ENCODE measurements around the gene NME2. TPM values are rescaled to one million over a fixed set of nuclear protein-coding genes. Genes with fewer than 3 reads are reported as not detected.
A peak's percentile ranks its signal among the peaks of the same experiment; 100 is the strongest.
"Not testable (repeated sequence)": the region's sequence is repeated elsewhere in the genome, so short reads cannot be mapped to it uniquely, and the experiment has no call there.

NME2 gene
- total RNA-seq, 2 donors from 2014 or later, result 331 to 338 TPM

DNA sequence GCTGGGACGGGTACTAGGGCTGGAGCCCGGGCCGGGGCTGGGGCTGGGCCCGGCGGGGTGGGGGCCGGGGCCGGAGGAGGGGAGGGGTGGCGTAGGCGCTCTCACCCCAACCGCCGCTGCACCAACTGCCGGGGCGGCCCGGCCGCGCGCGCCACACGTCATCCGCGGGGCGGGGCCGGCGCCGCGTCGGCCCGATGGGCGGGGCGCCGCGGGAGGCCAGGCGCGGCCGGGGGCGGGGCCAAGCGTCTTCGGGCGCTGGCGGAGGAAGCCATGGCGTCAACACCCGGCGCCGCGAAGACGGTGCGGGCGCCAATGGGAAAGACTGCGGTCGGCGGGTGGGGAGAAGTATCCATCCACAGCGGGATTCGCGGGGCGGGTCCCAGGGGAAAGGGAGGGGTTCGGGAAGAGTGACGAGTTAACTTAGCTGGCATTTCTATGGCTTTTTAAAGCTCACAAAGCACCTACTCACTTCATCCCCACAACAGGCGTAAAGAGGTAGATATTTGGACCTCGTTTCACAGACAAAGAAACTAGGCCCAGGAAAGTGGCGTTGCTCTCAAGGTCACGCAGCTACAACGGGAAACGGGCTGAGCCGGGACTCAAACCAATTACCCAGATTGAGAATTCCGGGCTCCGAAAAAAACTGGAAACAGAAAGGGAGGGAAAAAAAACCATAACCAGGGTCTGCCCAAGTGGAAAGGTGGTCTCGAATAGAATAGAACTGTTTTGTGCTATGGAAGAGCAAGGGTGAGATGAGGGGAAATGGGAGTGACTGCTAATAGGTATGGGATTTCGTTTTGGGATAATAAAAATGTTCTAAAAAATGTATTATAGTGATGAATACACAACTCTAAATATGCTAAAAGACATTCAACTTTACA is 45.2 kb upstream of the NME2 start, which contains the start of gene SPAG9:
Gene SPAG9 (minus strand): TSS at position 130 of the 881 bp plus-strand sequence. CDS start 212 bp downstream, outside the sequence.
- Histone ChIP-seq H3K4me1 (ENCODE audit: control insufficient read depth in 1 of 2, low read depth in 2 of 2) (peaks cover 19 to 30% of the 10 kb centered on the region in 2 donors), H3K9me3 (no peaks in the 10 kb centered on the region), H3K27ac (peak within 1 kb of the TSS; percentile 95 to 100), H3K36me3 (no peaks in the 10 kb centered on the region), H3K27me3 (replicated peaks; ENCODE audit: insufficient read depth) (no peaks in the 10 kb centered on the region), H3K4me3 (peak within 1 kb of the TSS; percentile 79)
- TF ChIP-seq, protein P1, sequence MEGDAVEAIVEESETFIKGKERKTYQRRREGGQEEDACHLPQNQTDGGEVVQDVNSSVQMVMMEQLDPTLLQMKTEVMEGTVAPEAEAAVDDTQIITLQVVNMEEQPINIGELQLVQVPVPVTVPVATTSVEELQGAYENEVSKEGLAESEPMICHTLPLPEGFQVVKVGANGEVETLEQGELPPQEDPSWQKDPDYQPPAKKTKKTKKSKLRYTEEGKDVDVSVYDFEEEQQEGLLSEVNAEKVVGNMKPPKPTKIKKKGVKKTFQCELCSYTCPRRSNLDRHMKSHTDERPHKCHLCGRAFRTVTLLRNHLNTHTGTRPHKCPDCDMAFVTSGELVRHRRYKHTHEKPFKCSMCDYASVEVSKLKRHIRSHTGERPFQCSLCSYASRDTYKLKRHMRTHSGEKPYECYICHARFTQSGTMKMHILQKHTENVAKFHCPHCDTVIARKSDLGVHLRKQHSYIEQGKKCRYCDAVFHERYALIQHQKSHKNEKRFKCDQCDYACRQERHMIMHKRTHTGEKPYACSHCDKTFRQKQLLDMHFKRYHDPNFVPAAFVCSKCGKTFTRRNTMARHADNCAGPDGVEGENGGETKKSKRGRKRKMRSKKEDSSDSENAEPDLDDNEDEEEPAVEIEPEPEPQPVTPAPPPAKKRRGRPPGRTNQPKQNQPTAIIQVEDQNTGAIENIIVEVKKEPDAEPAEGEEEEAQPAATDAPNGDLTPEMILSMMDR (IDR thresholded peaks at IDR 0.05), result no peak
- DNase-seq (ENCODE audit: low spot score) (peak; percentile 91), ATAC-seq (ENCODE audit: insufficient number of reproducible peaks, low FRiP score, low read depth) (peak; percentile 81)

DNA sequence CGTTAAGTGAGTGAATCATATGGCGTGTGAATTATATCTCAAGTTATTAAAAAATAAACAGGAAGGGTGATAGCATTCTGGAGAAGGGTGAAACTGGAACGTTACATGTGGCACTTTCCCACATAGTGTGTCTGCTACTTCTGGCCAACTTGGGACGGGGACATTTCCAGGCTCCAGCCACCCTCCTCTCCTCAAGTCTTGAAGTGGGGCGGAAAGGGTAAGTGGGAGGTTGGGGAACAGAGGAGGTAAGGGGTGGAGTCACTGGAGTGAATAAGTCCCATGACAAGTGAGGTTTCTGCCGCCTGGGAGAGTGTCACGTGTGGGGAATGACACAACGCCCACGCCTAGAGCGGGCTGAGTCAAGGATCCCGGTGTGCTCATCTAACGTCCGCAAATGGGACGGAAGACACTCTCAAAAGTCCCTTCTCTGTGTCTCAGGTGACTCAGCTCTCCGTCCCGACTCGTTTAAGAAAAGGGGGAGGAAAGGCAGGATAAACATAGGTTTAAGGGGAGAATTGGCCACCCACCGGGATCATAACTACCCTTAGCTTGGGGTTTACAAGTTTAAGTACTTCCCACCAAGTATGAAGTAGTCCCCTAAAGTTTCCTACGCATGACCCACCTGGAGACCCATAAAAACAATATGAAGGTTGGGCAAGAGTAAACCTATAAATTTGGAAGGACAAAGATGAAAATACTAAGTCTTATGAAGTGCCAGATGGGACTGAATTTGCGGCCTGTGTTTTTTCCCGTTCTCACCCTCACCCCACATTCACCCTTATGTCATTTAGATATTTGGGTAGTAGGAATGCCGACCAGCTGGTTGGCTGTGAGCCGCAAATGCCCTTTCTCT is 44.4 kb upstream of the NME2 start:
- Histone ChIP-seq H3K4me3 (peak overlapping the region; percentile 68), H3K36me3 (no peaks in the 10 kb centered on the region), H3K4me1 (ENCODE audit: control insufficient read depth in 1 of 2, low read depth in 2 of 2) (peaks cover 19 to 25% of the 10 kb centered on the region in 2 donors), H3K27ac (peak overlapping the region; percentile 89 to 100), H3K27me3 (replicated peaks; ENCODE audit: insufficient read depth) (no peaks in the 10 kb centered on the region), H3K9me3 (no peaks in the 10 kb centered on the region)
- DNase-seq (ENCODE audit: low spot score) (peak; percentile 83), ATAC-seq (ENCODE audit: insufficient number of reproducible peaks, low FRiP score, low read depth) (peak; percentile 80)
- TF ChIP-seq, protein P1 (IDR thresholded peaks at IDR 0.05), result no peak

DNA sequence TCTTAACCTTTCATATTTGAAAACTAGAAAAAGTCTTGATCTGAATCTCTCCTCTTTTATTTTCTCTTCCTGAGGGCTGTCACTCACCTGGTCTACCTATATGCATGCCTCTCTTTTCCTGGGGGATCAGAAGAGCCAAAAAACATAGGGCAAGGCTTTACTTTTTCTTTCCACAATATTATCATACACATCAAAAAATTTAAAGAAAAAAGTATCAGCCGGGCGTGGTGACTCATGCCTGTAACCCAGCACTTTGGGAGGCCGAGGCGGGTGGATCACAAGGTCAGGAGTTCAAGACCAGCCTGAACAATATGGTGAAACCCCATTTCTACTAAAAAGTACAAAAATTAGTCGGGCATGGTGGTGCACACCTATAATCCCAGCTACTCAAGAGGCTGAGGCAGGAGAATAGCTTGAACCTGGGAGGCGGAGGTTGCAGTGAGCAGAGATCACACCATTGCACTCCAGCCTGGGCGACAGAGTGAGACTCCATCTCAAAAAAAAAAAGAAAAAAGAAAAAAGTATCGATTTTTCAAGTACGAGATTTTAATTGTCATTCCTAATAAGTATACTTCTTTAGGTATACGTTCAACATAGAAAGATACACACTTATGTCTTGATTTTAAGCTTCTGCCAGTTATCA is 43.6 kb upstream of the NME2 start:
- not testable (repeated sequence) for H3K36me3 ChIP-seq; H3K9me3 ChIP-seq; DNase-seq (ENCODE audit: low spot score); ATAC-seq (ENCODE audit: insufficient number of reproducible peaks, low FRiP score, low read depth); H3K27me3 ChIP-seq (replicated peaks; ENCODE audit: insufficient read depth); H3K4me3 ChIP-seq
- Histone ChIP-seq H3K4me1 (ENCODE audit: control insufficient read depth in 1 of 2, low read depth in 2 of 2) (peaks cover 17% of the 10 kb centered on the region in 2 donors), H3K27ac (peak overlapping the region in 1 of 2 donors; percentile 89)

DNA sequence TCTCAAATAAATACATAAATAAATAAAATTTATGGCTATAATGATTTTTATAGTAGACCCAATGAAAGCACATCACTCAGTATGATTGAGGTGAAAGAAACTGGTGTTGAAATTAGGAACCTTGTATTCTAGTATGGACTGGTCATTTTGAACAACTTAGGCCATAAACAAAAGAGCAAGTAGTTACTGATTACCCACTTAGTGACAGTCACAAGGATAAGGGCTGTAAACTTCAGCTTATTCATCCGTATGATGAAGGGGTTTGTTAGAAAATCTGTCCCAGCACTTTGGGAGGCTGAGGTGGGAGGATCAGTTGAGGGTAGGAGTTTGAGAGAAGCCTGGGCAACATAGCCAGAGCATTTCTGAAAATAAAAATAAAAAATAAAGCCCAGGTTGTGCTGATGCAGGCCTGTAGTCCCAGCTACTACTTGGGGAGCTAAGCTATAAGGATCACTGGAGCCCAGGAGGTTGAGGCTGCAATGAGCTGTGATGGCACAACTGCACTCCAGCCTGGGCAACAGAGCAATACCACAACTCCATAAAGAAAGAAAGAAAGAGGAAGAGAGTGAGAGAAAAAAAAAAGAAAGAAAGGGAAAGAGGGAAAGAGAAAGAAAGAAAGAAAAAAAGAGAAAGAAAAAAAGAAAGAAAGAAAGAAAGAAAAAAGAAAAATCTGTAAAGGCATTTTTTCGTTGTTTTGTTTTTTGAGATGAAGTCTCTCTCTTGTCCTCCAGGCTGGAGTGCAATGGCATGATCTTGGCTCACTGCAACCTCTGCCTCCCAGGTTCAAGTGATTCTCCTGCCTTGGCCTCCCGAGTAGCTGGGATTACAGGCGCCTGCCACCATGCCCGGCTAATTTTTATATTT is 41.3 kb upstream of the NME2 start:
- H3K36me3 ChIP-seq, result no peaks in the 10 kb centered on the region
- H3K4me3 ChIP-seq, result no peak overlapping the region
- DNase-seq (ENCODE audit: low spot score) (no peak), ATAC-seq (ENCODE audit: insufficient number of reproducible peaks, low FRiP score, low read depth) (no peak)
- H3K27ac ChIP-seq, result no peak overlapping the region
- TF ChIP-seq, protein P1 (IDR thresholded peaks at IDR 0.05), result no peak
- no peaks in the 10 kb centered on the region for H3K4me1 ChIP-seq (ENCODE audit: control insufficient read depth in 1 of 2, low read depth in 2 of 2)
- H3K27me3 ChIP-seq (replicated peaks; ENCODE audit: insufficient read depth), result no peaks in the 10 kb centered on the region
- no peaks in the 10 kb centered on the region for H3K9me3 ChIP-seq

DNA sequence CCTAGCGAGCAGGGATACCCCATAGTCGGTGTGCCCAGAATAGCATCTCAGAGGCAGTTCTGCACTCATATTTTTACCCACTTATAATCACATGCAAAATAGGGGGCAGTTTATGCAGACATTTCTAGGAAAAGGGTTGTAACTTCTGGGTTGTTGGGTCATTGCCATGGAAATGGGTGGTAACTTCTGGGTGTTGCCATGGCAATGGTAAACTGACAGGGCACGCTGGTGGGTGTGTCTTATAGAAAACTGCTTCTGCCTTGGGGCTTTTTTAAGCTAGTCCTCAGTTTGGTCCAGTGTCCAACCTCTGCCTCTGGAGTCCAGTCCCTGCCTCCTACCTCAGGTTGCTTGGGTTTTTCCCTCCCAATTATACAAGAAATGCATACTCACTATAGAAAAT is 38.1 kb upstream of the NME2 start:
- no peak for DNase-seq (ENCODE audit: low spot score)
- H3K27ac ChIP-seq, result no peak overlapping the region
- TF ChIP-seq, protein P1 (IDR thresholded peaks at IDR 0.05), result no peak
- peaks cover 5 to 9% of the 10 kb centered on the region in 2 donors for H3K4me1 ChIP-seq (ENCODE audit: control insufficient read depth in 1 of 2, low read depth in 2 of 2)
- no peaks in the 10 kb centered on the region for H3K9me3 ChIP-seq
- H3K36me3 ChIP-seq, result no peaks in the 10 kb centered on the region
- no peaks in the 10 kb centered on the region for H3K27me3 ChIP-seq (replicated peaks; ENCODE audit: insufficient read depth)
- no peak overlapping the region for H3K4me3 ChIP-seq
- no peak for ATAC-seq (ENCODE audit: insufficient number of reproducible peaks, low FRiP score, low read depth)
